ENCODE measurements around the gene WWP2.

The WWP2 gene

GRCh38 chr16:69761983-69762813, at the start of gene WWP2:
Gene WWP2, plus strand, starts transcription at chr16:69762332. Its CDS starts 24,679 bp downstream, at chr16:69787011.
- Histone ChIP-seq H3K4me1 (ENCODE audit: low read depth, poor library complexity, severe bottlenecking) (peaks cover 18% of the 10 kb centered on the region), H4K20me1 (ENCODE audit: insufficient read depth) (no peaks in the 10 kb centered on the region), H3K4me3 (IDR thresholded peaks at IDR 0.05; ENCODE audit: insufficient read depth, low read depth, low read length) (peak within 1 kb of the TSS; percentile 49), H3K4me2 (peak within 1 kb of the TSS; percentile 70), H3K36me3 (ENCODE audit: insufficient read depth) (no peaks in the 10 kb centered on the region), H3K9ac (peak within 1 kb of the TSS; percentile 63; the same call in 1 of the 2 replicates), H3K27me3 (ENCODE audit: insufficient read depth, low read depth) (no peaks in the 10 kb centered on the region), H2AFZ (ENCODE audit: low read depth) (peak within 1 kb of the TSS; percentile 84), H3K79me2 (ENCODE audit: insufficient read depth, low read depth) (peaks cover 17% of the 10 kb centered on the region; the same call in 1 of the 2 replicates), H3K27ac (peak within 1 kb of the TSS; percentile 48)
- no peak for TF ChIP-seq CTCF (conservative IDR thresholded peaks at IDR 0.05; ENCODE audit: low read depth, low read length)

- H3K9ac ChIP-seq, result no peak overlapping the region
- no peak overlapping the region for H3K4me3 ChIP-seq (IDR thresholded peaks at IDR 0.05; ENCODE audit: insufficient read depth, low read depth, low read length)
- H3K4me2 ChIP-seq, result no peak overlapping the region
- no peaks in the 10 kb centered on the region for H3K36me3 ChIP-seq (ENCODE audit: insufficient read depth)
- TF ChIP-seq CTCF (conservative IDR thresholded peaks at IDR 0.05; ENCODE audit: low read depth, low read length), result no peak
- H3K79me2 ChIP-seq (ENCODE audit: insufficient read depth, low read depth), result no peaks in the 10 kb centered on the region
- no peaks in the 10 kb centered on the region for H4K20me1 ChIP-seq (ENCODE audit: insufficient read depth)
- no peak overlapping the region for H3K27ac ChIP-seq
- no peaks in the 10 kb centered on the region for H3K4me1 ChIP-seq (ENCODE audit: low read depth, poor library complexity, severe bottlenecking)
- no peak overlapping the region for H2AFZ ChIP-seq (ENCODE audit: low read depth)
- H3K27me3 ChIP-seq (ENCODE audit: insufficient read depth, low read depth), result no peaks in the 10 kb centered on the region
Measured at GRCh38 chr16:69712914-69713581, 49.1 kb upstream of the WWP2 start.

GRCh38 chr16:69717066-69717465, 45.1 kb upstream of the WWP2 start:
- no peaks in the 10 kb centered on the region for H4K20me1 ChIP-seq (ENCODE audit: insufficient read depth)
- H3K36me3 ChIP-seq (ENCODE audit: insufficient read depth), result no peaks in the 10 kb centered on the region
- H3K4me2 ChIP-seq, result no peak overlapping the region
- H3K27ac ChIP-seq, result no peak overlapping the region
- H3K4me3 ChIP-seq (IDR thresholded peaks at IDR 0.05; ENCODE audit: insufficient read depth, low read depth, low read length), result no peak overlapping the region
- H3K27me3 ChIP-seq (ENCODE audit: insufficient read depth, low read depth), result no peaks in the 10 kb centered on the region
- peaks cover 13% of the 10 kb centered on the region for H3K4me1 ChIP-seq (ENCODE audit: low read depth, poor library complexity, severe bottlenecking)
- H2AFZ ChIP-seq (ENCODE audit: low read depth), result no peak overlapping the region
- no peaks in the 10 kb centered on the region for H3K79me2 ChIP-seq (ENCODE audit: insufficient read depth, low read depth)
- H3K9ac ChIP-seq, result no peak overlapping the region
- no peak for TF ChIP-seq CTCF (conservative IDR thresholded peaks at IDR 0.05; ENCODE audit: low read depth, low read length)

GRCh38 chr16:69718111-69718764, 43.9 kb upstream of the WWP2 start:
- H3K4me2 ChIP-seq, result no peak overlapping the region

More at GRCh38 chr16:69718111-69718764, 43.9 kb upstream of the WWP2 start:
- Histone ChIP-seq H3K79me2 (ENCODE audit: insufficient read depth, low read depth) (peaks cover 2% of the 10 kb centered on the region; the same call in 1 of the 2 replicates), H3K4me3 (IDR thresholded peaks at IDR 0.05; ENCODE audit: insufficient read depth, low read depth, low read length) (no peak overlapping the region), H3K4me1 (ENCODE audit: low read depth, poor library complexity, severe bottlenecking) (peaks cover 24% of the 10 kb centered on the region), H3K27me3 (ENCODE audit: insufficient read depth, low read depth) (no peaks in the 10 kb centered on the region), H4K20me1 (ENCODE audit: insufficient read depth) (no peaks in the 10 kb centered on the region), H3K9ac (no peak overlapping the region), H2AFZ (ENCODE audit: low read depth) (no peak overlapping the region), H3K27ac (no peak overlapping the region), H3K36me3 (ENCODE audit: insufficient read depth) (no peaks in the 10 kb centered on the region)
- no peak for TF ChIP-seq CTCF (conservative IDR thresholded peaks at IDR 0.05; ENCODE audit: low read depth, low read length)
